K562 (cell line): Measurements from ENCODE around the gene SLC38A10. TPM values are rescaled to one million over a fixed set of nuclear protein-coding genes. Genes with fewer than 3 reads are reported as not detected.

Source experiments
- GATAD2B ChIP-seq: fragments of 450-650 bp; IDR thresholded peaks from 2 replicates; pipeline ENCODE4 v1.6.1; 2017; ENCODE audit warnings: mild to moderate bottlenecking, borderline replicate concordance
- GTF2B ChIP-seq: IDR thresholded peaks from 2 replicates; pipeline ENCODE4 v1.6.1; 2011; ENCODE audit not compliant: insufficient read length; ENCODE audit errors: extremely low read depth
- HDAC2 ChIP-seq: fragments of 450-650 bp; IDR thresholded peaks from 2 replicates; pipeline ENCODE4 v1.6.1; 2016; ENCODE audit warnings: mild to moderate bottlenecking
- MECOM ChIP-seq: fragments of 250-450 bp; sonication (Bioruptor Pico); IDR thresholded peaks from 2 replicates; pipeline ENCODE4 v1.8.0; 2022; ENCODE audit warnings: inconsistent platforms
- MEF2D ChIP-seq: conservative IDR thresholded peaks from 2 replicates; pipeline ENCODE4 v1.6.1; 2016; ENCODE audit warnings: low read depth, missing genetic modification characterization, missing compliant biosample characterization
- NFATC3 ChIP-seq: fragments of 450-650 bp; IDR thresholded peaks from 2 replicates; pipeline ENCODE4 v1.6.1; 2017; ENCODE audit warnings: mild to moderate bottlenecking
- PHB ChIP-seq: fragments of 250-450 bp; sonication (Bioruptor Pico); IDR thresholded peaks from 2 replicates; pipeline ENCODE4 v1.5.0; 2021
- PHB2 ChIP-seq: fragments of 450-650 bp; IDR thresholded peaks from 2 replicates; pipeline ENCODE4 v1.6.1; 2017; ENCODE audit warnings: low read depth
- PURB ChIP-seq: sonication (generic); formaldehyde crosslinking; IDR thresholded peaks from 2 replicates; pipeline ENCODE4 v1.9.0; 2021; ENCODE audit warnings: low read depth, mild to moderate bottlenecking, missing genetic modification reagents
- SP2 ChIP-seq: IDR thresholded peaks from 2 replicates; pipeline ENCODE4 v1.6.1; 2011; ENCODE audit warnings: mild to moderate bottlenecking, low read depth, low read length, moderate library complexity; ENCODE audit not compliant: poor library complexity, severe bottlenecking; ENCODE audit errors: extremely low read depth
- SRSF9 ChIP-seq: fragments of 200-400 bp; formaldehyde crosslinking; IDR thresholded peaks from 2 replicates; pipeline ENCODE4 v1.6.1; 2017; ENCODE audit warnings: low read depth, low read length, borderline replicate concordance
- TRIM25 ChIP-seq: fragments of 450-650 bp; IDR thresholded peaks from 2 replicates; pipeline ENCODE4 v1.7.0; 2016; ENCODE audit warnings: borderline replicate concordance
- ZBTB17 ChIP-seq: fragments of 450-650 bp; formaldehyde crosslinking; IDR thresholded peaks from 2 replicates; pipeline ENCODE4 v1.4.0; 2020; ENCODE audit warnings: mild to moderate bottlenecking
- ZFP1 ChIP-seq: fragments of 450-650 bp; formaldehyde crosslinking; IDR thresholded peaks from 2 replicates; pipeline ENCODE4 v1.4.0; 2020; ENCODE audit warnings: mild to moderate bottlenecking, mixed read lengths
- ZFPM2 ChIP-seq: fragments of 250-450 bp; sonication (Bioruptor Pico); IDR thresholded peaks from 2 replicates; pipeline ENCODE4 v1.5.1; 2022; ENCODE audit warnings: mild to moderate bottlenecking
- ZNF165 ChIP-seq: fragments of 250-450 bp; sonication (Bioruptor Pico); IDR thresholded peaks from 2 replicates; pipeline ENCODE4 v1.4.0; 2020; ENCODE audit warnings: borderline replicate concordance
- ZNF184 ChIP-seq: sonication (generic); formaldehyde crosslinking; IDR thresholded peaks from 2 replicates; pipeline ENCODE4 v1.5.0; 2020; ENCODE audit warnings: missing genetic modification reagents
- ZNF347 ChIP-seq: fragments of 450-650 bp; formaldehyde crosslinking; IDR thresholded peaks from 2 replicates; pipeline ENCODE4 v1.4.0; 2020; ENCODE audit warnings: low read depth, mild to moderate bottlenecking, moderate library complexity
- ZNF512 ChIP-seq: IDR thresholded peaks from 2 replicates; pipeline ENCODE4 v1.6.1; 2016; ENCODE audit warnings: missing genetic modification characterization, missing compliant biosample characterization
- ZNF589 ChIP-seq: fragments of 200-800 bp; sonication (Bioruptor generic); IDR thresholded peaks from 2 replicates; pipeline ENCODE4 v1.6.1; 2016; ENCODE audit warnings: low read depth, missing genetic modification characterization, missing compliant biosample characterization
- ZNF644 ChIP-seq: fragments of 200-800 bp; sonication (Bioruptor generic); IDR thresholded peaks from 2 replicates; pipeline ENCODE4 v1.6.1; 2016; ENCODE audit warnings: low read depth, missing genetic modification characterization, missing compliant biosample characterization
- polyA plus RNA-seq, 8 experiments: library from polyadenylated mRNA; depleted of rRNA in 4 of 8; stranded (reverse) in 5 of 8; unstranded in 3 of 8; fragments of >200 nt; fragmentation: Nextera tagmentation in 2 of 8; fragmentation: Illumina TruSeq in 1 of 8; extraction: Ambion mirVana in 2 of 8; extraction: Trizol in 1 of 8; gene quantifications; 2 replicates each; pipeline versions ENCODE4 v1.2.1 to v1.2.3, GENCODE V29; 2011 to 2014; ENCODE audit warnings: inconsistent platforms in 1 of 8, missing spikeins in 1 of 8
- total RNA-seq, 7 experiments: library from RNA; depleted of rRNA in 6 of 7; stranded (reverse); fragments of >200 nt in 6 of 7; fragmentation: Illumina TruSeq in 2 of 7; extraction: Trizol in 2 of 7; gene quantifications; 2 replicates each; pipeline versions ENCODE4 v1.2.1 to v1.2.3, GENCODE V29; 2011 to 2021; ENCODE audit warnings: low replicate concordance in 1 of 7
- TF ChIP-seq, protein P1 (sequence below): fragments of 450-650 bp; IDR thresholded peaks from 2 replicates; pipeline ENCODE4 v1.6.1; 2016; ENCODE audit warnings: low read depth, mild to moderate bottlenecking, moderate library complexity
- TF ChIP-seq, protein P2 (sequence below): fragments of 450-650 bp; formaldehyde crosslinking; IDR thresholded peaks from 2 replicates; pipeline ENCODE4 v1.4.0; 2020; ENCODE audit warnings: mild to moderate bottlenecking, moderate library complexity

The SLC38A10 gene
- total and polyA plus RNA-seq, 9 of the 15 experiments (the other 6 are each of a cell fraction or from before 2014, with no cell fraction given), result 0.45 to 54.2 (median 13.8) TPM

GRCh38 chr17:81295031-81295675 lies at the start of gene SLC38A10 (continued):
- TF ChIP-seq GTF2B (no peak), MEF2D (tag) (no peak), ZFPM2 (CRISPR knock-in tag) (no peak), SP2 (peak; percentile 45), ZNF184 (CRISPR knock-in tag) (no peak), ZNF165 (CRISPR knock-in tag) (no peak), ZBTB17 (CRISPR knock-in tag) (no peak), PHB (CRISPR knock-in tag) (no peak), HDAC2 (no peak), TRIM25 (no peak), NFATC3 (no peak), GATAD2B (peak; percentile 89), PHB2 (no peak), ZNF589 (CRISPR knock-in tag) (no peak), SRSF9 (no peak), MECOM (CRISPR knock-in tag) (no peak), PURB (CRISPR knock-in tag) (no peak), ZNF644 (tag) (no peak), ZNF512 (no peak), ZNF347 (no peak), ZFP1 (CRISPR knock-in tag) (no peak)
- TF ChIP-seq, protein P1, sequence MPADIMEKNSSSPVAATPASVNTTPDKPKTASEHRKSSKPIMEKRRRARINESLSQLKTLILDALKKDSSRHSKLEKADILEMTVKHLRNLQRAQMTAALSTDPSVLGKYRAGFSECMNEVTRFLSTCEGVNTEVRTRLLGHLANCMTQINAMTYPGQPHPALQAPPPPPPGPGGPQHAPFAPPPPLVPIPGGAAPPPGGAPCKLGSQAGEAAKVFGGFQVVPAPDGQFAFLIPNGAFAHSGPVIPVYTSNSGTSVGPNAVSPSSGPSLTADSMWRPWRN, result no peak
- TF ChIP-seq, protein P2, sequence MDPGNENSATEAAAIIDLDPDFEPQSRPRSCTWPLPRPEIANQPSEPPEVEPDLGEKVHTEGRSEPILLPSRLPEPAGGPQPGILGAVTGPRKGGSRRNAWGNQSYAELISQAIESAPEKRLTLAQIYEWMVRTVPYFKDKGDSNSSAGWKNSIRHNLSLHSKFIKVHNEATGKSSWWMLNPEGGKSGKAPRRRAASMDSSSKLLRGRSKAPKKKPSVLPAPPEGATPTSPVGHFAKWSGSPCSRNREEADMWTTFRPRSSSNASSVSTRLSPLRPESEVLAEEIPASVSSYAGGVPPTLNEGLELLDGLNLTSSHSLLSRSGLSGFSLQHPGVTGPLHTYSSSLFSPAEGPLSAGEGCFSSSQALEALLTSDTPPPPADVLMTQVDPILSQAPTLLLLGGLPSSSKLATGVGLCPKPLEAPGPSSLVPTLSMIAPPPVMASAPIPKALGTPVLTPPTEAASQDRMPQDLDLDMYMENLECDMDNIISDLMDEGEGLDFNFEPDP, result no peak
